ENCODE measurements around the gene GNG7.
"Not testable (repeated sequence)": the region's sequence is repeated elsewhere in the genome, so short reads cannot be mapped to it uniquely, and the experiment has no call there.

Gene GNG7

DNA sequence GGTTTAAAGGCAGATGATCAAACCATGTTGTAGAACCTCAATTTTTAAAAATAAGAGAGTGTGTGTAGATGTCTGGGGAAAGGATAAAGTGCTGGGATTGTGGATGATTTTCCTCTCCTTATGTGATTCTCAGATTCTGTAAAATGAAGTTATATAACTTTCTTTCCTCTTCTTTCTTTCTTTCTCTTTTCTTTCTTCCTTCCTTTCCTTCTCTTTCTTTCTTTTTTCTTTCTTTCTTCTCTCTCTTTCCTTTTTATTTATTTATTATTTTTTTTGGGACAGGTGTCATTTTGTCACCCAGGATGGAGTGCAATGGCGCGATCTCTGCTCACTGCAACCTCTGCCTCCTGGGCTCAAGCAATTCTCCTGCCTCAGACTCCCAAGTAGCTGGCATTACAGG, 144.0 kb downstream of the GNG7 start:
- ChIA-PET CTCF (interaction anchor here (0.6 kb wide), 1 partner anchor 30 kb away, joined by 3 read pairs; no protein-coding TSS in a partner anchor), POLR2A (interaction anchor here (1.0 kb wide), 1 partner anchor 83 kb away, joined by 3 read pairs; the partner anchor contains the start of gene GADD45B)
- no peak for DNase-seq (ENCODE audit: extremely low spot score)
- no peak for TF ChIP-seq SP1 (IDR thresholded peaks at IDR 0.05)
- TF ChIP-seq LEF1 (IDR thresholded peaks at IDR 0.05; ENCODE audit: borderline replicate concordance) = no peak
- TF ChIP-seq HDGF (IDR thresholded peaks at IDR 0.05; ENCODE audit: borderline replicate concordance) = no peak
- no peak for TF ChIP-seq FOXA1 (IDR thresholded peaks at IDR 0.05)
- TF ChIP-seq NFRKB (IDR thresholded peaks at IDR 0.05) = no peak
- no peak for TF ChIP-seq SUZ12 (IDR thresholded peaks at IDR 0.05)
- TF ChIP-seq, protein P1, sequence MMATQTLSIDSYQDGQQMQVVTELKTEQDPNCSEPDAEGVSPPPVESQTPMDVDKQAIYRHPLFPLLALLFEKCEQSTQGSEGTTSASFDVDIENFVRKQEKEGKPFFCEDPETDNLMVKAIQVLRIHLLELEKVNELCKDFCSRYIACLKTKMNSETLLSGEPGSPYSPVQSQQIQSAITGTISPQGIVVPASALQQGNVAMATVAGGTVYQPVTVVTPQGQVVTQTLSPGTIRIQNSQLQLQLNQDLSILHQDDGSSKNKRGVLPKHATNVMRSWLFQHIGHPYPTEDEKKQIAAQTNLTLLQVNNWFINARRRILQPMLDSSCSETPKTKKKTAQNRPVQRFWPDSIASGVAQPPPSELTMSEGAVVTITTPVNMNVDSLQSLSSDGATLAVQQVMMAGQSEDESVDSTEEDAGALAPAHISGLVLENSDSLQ (IDR thresholded peaks at IDR 0.05) = no peak
- TF ChIP-seq TARDBP (IDR thresholded peaks at IDR 0.05) = no peak
- no peak for TF ChIP-seq ZNF384 (IDR thresholded peaks at IDR 0.05)
- TF ChIP-seq CTBP1 (IDR thresholded peaks at IDR 0.05; ENCODE audit: borderline replicate concordance) = no peak
- no peak for TF ChIP-seq FOXK2 (IDR thresholded peaks at IDR 0.05)

DNA sequence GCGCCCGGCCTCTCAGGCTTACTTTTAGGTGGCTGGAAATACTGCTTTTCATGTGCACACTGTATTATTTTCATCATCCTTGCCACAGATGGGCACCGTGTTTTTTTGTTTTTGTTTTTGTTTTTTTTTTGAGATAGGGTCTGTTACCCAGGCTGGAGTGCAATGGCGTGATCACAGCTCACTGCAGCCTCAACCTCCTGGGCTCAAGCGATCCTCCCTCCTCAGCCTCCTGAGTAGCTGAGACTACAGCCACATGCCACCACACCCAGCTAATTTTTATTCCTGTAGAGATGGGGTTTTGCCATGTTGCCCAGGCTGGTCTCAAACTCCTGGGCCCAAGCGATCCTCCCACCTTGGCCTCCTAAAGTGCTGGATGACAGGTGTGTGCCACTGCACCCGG, 144.4 kb downstream of the GNG7 start:
- POLR2A ChIA-PET; DNase-seq (ENCODE audit: extremely low spot score): not testable (repeated sequence)
- CTCF ChIA-PET = interaction anchor here (0.6 kb wide), 1 partner anchor 31 kb away, joined by 3 read pairs; no protein-coding TSS in a partner anchor

DNA sequence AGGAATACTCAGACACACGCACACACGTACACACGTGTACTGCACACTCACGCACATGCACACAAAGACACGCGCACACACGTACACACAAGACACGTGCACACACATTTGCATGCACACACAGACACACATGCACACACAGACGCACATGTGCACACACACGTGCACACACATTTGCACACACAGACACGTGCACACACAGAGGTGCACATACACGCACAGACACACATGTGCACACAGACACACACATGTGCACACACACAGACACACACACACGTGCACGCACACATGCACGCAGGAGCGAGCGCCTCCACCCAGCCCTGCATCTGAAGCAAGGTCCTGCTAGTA, 145.4 kb downstream of the GNG7 start:
- ChIA-PET POLR2A (interaction anchor here (7.3 kb wide), 1 partner anchor 80 kb away, joined by 79 read pairs; the partner anchor contains the start of gene GADD45B), CTCF (no interaction called here)

DNA sequence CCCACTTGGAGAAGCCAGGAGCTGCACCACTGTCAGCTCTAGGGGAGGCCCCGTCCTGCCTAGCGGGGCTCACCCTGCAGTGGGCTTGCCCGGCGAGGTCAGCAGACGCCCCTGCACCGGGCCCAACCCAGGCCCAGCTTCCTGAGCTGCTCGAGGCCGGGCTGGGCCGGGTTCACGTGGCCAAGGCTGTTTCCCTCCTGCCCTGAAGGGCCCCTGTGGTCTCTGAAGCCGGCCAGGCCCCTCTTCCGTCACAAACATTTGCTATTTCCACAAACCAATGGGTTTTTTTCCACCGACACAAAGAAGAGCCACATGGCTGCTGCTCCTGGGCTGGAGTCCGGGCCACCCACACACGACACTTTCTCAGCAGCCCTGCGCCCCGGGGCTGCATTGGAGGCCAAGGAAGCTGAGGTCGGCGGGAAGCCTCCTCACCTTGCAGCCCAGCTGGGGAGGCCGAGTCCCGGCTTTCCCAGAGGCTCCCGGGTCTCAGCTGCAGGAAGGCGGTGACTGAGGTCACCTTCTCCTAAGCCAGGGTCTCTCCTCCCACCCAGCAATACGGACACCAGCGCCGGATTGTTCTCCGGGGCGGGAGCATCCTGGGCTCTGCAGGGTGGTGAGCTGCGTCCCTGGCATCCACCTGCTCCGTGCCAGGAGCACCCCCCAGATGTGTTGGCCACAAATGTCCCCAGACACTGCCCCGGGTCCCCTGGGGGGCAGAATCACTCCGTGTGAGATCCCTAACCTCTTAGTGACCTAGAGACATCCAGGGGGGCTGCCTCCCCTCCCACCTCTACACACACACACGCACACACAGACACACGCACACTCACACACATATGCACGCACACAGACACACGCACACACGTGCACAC, 146.0 kb downstream of the GNG7 start:
- no peak for DNase-seq (ENCODE audit: extremely low spot score)
- ChIA-PET CTCF (no interaction called here), POLR2A (interaction anchor here (7.3 kb wide), 1 partner anchor 79 kb away, joined by 79 read pairs; the partner anchor contains the start of gene GADD45B)
- TF ChIP-seq SP1 (IDR thresholded peaks at IDR 0.05) (no peak), SUZ12 (IDR thresholded peaks at IDR 0.05) (no peak), HDGF (IDR thresholded peaks at IDR 0.05; ENCODE audit: borderline replicate concordance) (no peak), ZNF384 (IDR thresholded peaks at IDR 0.05) (no peak), TARDBP (IDR thresholded peaks at IDR 0.05) (no peak)

More for the DNA sequence above, 145.4 kb downstream of the GNG7 start:
- TF ChIP-seq NFRKB (IDR thresholded peaks at IDR 0.05) (no peak), TARDBP (IDR thresholded peaks at IDR 0.05) (no peak), SUZ12 (IDR thresholded peaks at IDR 0.05) (no peak), FOXM1 (IDR thresholded peaks at IDR 0.05; ENCODE audit: borderline replicate concordance) (no peak), SP1 (IDR thresholded peaks at IDR 0.05) (no peak), ZNF384 (IDR thresholded peaks at IDR 0.05) (no peak), L3MBTL2 (conservative IDR thresholded peaks at IDR 0.05) (no peak), LEF1 (IDR thresholded peaks at IDR 0.05; ENCODE audit: borderline replicate concordance) (no peak), ARNT (IDR thresholded peaks at IDR 0.05) (no peak), FOXK2 (IDR thresholded peaks at IDR 0.05) (no peak), FOXA1 (IDR thresholded peaks at IDR 0.05) (no peak), HDGF (IDR thresholded peaks at IDR 0.05; ENCODE audit: borderline replicate concordance) (no peak), BHLHE40 (IDR thresholded peaks at IDR 0.05; ENCODE audit: borderline replicate concordance) (no peak), ELF4 (IDR thresholded peaks at IDR 0.05) (no peak)
- TF ChIP-seq, protein P1 (IDR thresholded peaks at IDR 0.05) = no peak
- DNase-seq (ENCODE audit: extremely low spot score) = no peak

DNA sequence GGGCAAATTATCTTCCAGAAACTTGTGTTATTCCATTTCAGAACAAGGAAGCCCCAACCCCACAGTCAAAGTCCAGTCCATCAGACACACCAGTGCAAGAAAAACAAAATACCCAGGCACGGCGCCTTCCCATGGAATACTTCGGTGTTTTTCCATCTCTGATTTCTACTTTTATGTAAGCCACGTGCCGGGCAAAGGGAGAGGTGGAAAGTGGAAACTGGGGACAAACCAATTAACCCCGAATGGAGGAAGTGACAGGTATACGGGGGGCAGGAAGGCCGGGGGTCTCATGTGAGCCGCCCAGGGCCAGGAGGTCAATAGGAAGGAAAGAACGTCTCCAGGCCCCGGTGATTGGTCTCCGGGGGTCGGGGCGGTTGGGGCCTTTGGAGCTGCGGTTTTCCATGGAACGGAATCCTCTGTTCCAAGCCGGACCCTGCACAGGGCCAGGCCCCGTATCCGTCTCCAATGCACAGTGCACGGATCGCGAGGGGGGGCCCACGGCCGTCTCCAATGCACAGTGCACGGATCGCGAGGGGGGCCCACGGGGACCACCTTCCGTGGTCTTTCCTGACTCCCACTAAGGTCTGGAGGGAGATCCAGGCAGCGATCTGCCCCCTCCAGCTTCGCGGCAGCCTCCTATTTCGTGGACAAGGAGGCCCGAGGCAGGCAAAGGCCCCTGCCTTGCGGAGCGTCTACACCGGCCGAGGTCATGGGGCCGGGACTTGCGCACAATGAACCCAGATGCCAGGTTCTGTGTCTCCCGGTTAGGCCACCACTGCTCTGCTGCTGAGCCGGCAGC, 146.9 kb downstream of the GNG7 start:
- ChIA-PET POLR2A (interaction anchor here (0.7 to 7.3 kb wide), 3 partner anchors 30 to 78 kb away, joined by 3 to 79 read pairs (median 3); partner anchors contain the start of gene GADD45B), CTCF (interaction anchor here (1.1 kb wide), 1 partner anchor 24 kb away, joined by 4 read pairs; no protein-coding TSS in a partner anchor)
- no peak for TF ChIP-seq NFRKB (IDR thresholded peaks at IDR 0.05)
- TF ChIP-seq TARDBP (IDR thresholded peaks at IDR 0.05) = no peak
- no peak for TF ChIP-seq ELF4 (IDR thresholded peaks at IDR 0.05)
- TF ChIP-seq CTBP1 (IDR thresholded peaks at IDR 0.05; ENCODE audit: borderline replicate concordance) = no peak
- TF ChIP-seq LEF1 (IDR thresholded peaks at IDR 0.05; ENCODE audit: borderline replicate concordance) = no peak
- TF ChIP-seq SP1 (IDR thresholded peaks at IDR 0.05) = no peak
- TF ChIP-seq FOXA1 (IDR thresholded peaks at IDR 0.05) = no peak
- TF ChIP-seq ZNF384 (IDR thresholded peaks at IDR 0.05) = no peak
- TF ChIP-seq, protein P1 (IDR thresholded peaks at IDR 0.05) = no peak
- no peak for TF ChIP-seq HDGF (IDR thresholded peaks at IDR 0.05; ENCODE audit: borderline replicate concordance)
- no peak for TF ChIP-seq BHLHE40 (IDR thresholded peaks at IDR 0.05; ENCODE audit: borderline replicate concordance)
- no peak for TF ChIP-seq FOXK2 (IDR thresholded peaks at IDR 0.05)
- TF ChIP-seq L3MBTL2 (conservative IDR thresholded peaks at IDR 0.05) = no peak
- TF ChIP-seq FOXM1 (IDR thresholded peaks at IDR 0.05; ENCODE audit: borderline replicate concordance) = no peak
- TF ChIP-seq SUZ12 (IDR thresholded peaks at IDR 0.05) = no peak
- TF ChIP-seq ARNT (IDR thresholded peaks at IDR 0.05) = no peak
- no peak for DNase-seq (ENCODE audit: extremely low spot score)
